GM18498 (cell line): ENCODE data around the gene DCDC2C.

ENCODE experiments used
- ATAC-seq: cut with Tn5 transposase; IDR thresholded peaks from one replicate; pipeline ENCODE4 v1.9.1; 2021; ENCODE audit warnings: mild to moderate bottlenecking, moderate library complexity; ENCODE audit not compliant: unreplicated experiment

DCDC2C gene

DNA sequence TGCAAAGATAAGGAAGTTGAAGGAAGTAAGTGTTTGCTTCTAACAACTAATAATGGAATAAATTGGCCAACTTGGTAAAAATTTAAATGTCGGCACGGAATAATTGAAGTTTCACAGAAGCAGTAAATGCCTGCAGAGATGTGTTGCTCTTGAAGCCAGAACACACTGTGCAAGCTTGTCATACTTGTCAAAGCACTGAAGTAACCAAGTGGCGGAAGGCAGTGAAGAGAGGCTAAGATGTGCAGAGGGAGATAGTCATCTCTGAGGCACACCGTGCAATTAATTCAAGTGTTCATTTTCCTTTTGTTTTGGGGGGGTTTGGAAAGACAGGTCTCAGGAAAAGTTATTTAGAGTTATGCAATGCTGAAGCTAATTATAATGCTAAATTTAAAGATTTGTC lies 5.2 kb downstream of the DCDC2C start:
- ATAC-seq = no peak

DNA sequence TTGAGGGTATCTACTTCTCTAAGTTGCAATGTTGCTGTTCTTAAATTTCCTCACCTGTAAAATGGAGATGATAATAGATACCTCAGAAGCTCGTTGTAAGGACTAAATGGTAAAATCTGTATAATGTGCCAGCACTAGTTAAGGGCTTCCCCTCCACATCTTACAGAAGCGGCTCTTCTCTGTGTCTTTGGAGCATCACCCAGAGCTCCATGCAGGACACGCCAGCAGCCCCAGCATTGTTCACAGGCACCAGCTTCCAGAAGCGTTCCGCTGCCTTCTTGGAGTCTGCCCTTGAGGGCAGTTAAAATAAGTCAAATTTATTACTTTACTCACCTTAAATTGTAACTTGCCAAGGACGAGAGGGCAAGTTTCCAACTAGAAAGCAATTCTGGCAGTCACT lies 5.8 kb downstream of the DCDC2C start:
- ATAC-seq = no peak

DNA sequence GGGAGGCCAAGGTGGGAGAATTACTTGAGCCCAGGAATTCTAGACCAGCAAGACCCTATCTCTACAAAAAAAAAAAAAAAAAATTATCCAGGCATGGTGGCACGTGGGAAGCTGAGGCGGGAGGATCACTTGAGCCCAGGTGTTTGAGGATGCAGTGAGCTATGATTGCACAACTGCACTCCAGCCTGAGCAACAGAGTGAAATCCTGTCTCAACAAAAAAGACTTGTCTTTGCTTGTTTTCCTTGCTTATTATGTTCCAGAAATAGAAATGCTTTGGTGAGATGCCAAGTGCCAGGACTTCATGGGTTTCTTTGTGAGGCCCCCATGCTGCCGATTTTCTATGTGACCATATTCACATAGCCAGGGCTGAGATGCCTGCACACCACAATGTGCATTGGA lies 9.0 kb downstream of the DCDC2C start:
- no peak for ATAC-seq

DNA sequence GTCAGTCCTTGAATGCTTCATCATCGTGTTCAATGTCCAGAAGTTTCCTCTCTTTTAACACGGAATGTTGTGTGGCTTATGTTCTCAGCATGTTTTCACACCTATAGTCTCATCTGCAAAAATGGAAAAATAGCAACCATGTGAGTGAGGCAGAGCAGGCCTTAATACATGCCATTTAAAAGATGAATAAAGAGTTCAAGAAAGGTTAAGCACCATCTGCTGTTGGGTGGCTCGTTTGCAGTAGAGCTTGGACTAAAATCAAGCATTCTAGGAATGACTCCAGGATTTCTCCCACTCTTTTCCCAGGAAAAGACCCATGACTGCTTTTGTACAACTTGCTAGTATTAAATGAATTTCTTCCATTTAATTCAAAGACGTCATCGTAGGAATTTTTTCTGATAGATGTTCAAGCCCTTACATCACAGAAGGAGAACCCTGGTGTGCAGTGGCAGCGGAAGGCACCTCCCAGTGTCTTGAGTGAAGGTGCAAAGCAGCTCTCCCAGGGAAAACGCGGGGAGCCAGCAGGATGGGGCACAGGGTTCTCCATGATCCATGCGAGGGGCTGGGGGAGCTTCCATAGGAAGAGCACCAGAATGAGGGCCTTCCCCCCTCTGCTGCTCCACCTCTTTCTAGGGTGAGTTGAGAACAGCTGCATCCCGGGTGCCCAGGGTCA lies 9.6 kb downstream of the DCDC2C start:
- ATAC-seq = no peak

DNA sequence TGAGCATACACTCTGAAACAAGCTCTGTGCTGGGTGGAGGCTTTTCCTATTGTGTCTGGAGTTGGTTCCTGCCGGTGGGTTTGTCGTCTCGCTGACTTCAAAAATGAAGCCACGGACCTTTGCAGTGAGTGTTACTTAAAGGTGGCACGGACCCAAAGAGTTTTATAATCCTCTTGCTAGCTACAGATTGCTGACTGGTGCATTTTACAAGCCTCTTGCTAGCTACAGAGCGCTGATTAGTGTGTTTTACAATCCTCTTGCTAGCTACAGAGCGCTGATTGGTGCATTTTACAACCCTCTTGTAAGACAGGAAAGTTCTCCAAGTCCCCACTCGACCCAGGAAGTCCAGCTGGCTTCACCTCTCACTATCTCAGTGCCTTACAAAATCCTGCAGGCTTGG lies 15.3 kb downstream of the DCDC2C start:
- ATAC-seq = no peak

DNA sequence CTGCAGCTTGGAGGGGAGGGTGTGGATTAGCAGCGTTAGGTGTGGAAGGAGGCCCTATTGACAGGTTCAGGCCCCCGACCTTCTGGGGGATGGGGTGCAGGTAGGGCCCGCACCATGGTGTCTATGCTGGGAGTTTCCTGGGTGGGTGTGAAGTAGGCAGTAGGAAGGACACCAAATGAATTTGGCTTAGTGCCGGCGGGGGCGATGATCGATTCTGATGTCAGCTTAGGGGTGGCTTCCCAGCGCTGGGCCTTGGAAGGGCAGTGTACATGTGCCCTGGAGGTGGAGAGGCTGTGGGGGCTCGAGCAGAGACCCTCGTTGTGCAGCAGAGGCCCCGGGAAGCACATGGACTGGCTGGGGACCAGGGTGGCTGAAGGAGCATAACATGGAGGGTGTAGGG lies 21.6 kb downstream of the DCDC2C start:
- no peak for ATAC-seq

DNA sequence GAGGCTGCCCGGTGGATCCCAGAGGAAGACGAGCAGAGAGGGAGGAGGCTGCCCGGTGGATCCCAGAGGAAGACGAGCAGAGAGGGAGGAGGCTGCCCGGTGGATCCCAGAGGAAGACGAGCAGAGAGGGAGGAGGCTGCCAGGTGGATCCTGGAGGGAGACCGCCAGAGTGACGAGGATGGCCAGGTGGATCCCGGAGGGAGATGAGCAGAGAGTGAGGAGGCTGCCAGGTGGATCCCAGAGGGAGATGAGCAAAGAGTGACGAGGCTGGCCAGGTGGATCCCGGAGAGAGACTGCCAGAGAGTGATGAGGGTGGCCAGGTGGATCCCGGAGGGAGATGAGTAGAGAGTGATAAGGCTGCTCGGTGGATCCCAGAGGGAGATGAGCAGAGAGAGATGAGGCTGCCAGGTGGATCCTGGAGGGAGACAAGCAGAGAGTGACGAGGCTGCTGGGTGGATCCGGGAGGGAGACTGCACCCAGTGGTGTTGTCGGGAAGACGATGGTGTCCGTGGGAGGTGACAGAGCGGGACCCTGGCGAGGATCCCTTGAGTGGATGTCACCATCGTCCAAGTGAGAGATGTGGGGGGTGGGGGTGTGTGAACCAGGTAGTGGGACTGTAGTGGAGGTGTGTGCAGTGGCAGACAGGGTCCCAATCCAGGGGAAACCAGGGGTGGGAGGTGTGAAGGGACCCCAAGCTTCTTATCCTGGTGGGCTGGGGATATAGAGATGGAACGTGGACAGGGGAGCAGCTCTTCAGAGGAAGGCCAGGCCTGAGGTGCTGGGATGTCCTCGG lies 22.3 kb downstream of the DCDC2C start:
- ATAC-seq = no peak

DNA sequence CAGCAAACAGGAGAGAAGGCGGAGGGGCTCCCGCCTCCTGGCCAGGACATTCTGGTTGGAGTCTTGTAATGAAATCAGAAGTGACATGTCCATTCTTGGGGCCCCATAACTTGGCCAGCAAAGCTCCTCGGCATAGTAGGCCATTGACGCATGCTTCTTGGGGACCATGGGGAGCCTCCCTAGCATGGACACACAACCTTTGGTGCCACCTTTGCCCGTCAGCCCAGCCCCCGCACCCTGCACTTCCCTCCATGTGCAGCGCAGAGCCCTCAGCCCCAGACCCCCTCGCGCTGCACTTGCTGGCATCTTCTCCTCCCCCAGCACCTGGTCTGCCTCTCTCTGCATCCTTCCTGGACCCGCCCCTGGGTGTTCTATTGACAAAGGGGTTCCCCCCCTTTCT lies 23.1 kb downstream of the DCDC2C start:
- no peak for ATAC-seq

DNA sequence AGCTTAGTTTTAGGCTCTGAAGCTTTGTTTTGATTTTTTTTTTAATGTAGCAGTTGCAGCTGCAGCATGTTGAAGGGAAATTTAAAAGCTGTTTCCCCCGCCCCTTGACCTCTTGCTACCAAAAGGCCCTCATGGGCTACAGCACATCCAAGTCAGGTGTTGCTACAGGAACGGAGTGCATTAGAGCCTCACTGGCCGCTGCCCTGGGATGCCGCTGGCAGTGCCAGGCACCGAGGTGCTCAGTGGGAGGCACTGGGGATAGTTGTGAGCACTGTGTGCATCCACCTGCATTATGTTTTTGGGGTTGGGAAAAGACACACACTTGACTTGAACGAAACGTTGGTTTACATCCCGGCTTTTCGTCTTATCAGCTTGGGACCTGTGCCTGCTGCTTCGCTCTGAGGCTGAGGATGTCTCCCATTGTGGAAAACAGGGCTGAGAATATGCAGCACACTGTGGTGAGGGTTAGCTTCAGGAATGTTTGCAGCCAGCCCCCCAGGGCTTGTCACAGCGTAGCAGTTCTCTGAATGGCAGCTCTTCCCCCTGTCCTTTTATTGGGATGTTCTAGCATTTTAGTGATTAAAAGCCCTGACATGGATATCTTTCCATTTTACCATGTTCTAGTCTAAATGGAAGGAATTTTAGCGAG lies 24.1 kb downstream of the DCDC2C start:
- ATAC-seq = no peak

DNA sequence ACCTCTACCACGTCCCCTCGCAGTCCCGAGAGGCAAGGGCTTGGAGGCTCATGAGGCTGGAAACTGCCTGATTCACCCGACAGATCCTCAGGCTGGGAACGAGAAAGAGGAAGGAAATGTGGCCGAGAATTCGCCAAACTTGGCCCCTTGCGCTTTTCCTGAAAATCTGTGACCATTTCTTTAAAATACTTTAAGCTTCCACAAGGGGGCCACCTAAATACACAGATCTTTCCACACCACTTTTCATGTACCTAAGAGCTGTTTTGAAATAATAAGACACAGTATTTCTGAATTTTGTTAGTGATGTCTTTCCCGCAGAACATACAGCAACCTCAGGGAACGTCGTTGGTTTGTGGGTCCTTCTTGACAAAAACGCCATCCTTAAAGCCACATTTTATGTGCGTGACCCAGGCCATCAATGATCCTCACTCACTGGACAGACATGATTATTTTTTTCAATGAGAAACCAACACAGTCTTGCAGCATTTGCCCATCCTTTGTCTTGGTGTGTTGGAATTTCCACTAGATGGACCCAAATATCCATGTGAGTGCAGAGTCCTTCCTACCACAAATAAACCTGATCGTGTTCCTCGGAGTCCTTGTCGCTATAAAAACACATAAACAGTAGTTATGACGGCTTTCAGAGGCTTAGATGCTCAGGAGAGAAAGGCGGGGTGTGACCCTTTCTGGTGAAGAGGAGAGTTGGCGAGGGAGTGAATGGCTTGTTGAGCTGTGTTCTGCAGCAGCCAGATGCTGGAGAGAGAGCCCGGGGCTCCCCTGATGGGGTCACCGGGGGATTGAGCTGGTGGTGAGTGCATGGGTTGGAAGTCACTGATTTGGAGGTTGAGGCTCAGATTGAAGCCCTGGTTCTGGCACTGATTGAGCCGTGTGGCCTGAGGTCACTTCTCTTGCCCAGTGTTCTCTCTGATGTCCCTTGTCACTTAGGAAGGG lies 25.0 kb downstream of the DCDC2C start:
- peak; percentile 48 for ATAC-seq

DNA sequence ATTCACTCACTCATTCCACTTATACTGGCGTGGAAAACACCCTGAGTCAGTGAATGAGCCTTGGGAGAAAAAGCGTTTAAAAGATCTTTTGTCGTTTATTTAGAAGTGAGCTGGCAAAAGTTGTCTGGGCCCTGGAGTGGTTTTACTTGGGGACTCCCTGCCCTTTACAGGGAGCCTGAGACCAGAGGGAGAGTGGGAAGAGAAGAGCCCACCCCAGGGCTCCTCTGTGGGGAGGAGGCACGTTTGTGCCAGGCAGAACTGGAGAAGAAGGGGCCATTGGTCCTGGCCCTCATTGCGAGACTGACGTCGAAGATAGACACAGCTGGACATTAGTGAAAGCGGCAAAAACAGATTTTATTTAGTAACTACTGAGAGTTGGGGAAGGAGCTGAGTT lies 25.7 kb downstream of the DCDC2C start:
- no peak for ATAC-seq

DNA sequence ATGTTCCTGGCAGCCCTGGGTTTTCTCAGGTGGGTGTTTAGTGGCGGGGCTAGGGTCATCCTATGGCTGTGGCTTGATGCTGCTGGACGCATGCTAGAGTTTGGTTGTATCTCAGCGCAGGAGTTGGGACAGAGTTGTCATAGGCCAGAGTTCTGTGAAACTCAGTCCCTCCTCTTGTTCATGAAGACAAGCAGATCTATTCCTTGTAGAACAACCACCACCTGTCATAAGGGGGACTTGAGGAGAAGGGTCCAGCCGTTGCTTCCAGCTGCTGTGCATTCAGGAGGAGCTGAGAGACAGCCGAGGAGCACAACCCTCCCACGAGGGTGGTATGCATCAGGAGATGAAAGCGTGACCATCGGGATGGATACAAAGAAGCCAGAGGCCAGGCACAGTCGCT lies 26.4 kb downstream of the DCDC2C start:
- ATAC-seq = no peak

DNA sequence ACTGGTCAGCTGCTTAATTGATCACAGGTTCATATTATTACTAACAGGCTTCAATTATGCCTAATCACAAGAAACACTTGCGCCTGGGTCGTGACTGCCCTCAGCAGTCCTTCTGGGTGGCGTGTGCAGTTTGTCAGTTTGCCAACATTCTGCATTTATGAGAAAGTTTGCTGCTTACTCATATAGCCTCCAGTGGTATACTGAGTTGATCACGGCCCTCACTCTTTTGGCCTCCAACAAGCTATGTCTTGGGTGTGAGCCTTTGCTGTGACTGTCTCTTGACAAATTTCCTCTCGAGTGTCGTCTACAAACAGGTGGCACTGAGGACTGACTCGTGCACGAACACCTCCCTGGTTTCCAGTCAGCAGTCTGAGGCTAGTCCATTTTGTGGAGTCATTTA lies 27.3 kb downstream of the DCDC2C start:
- no peak for ATAC-seq

DNA sequence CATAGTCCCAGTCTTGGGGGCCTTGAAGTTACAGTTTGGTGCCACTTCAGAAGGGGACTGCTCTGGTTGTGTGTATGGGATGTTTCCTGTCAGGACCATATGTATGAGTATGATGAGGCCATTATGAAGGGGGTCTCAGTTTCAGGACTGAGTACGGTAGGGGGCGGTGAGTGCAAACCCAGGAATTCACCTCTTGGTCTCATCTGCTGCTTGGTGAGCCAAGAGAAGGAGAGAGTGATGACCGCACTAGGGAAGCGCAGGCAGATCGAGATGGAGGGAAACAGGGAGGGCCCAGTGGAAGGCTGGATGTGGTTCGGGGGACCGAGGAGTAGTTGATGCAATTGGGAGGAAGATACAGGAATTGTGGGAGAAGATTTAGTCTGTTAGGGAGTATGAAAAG lies 28.5 kb downstream of the DCDC2C start:
- ATAC-seq = no peak

DNA sequence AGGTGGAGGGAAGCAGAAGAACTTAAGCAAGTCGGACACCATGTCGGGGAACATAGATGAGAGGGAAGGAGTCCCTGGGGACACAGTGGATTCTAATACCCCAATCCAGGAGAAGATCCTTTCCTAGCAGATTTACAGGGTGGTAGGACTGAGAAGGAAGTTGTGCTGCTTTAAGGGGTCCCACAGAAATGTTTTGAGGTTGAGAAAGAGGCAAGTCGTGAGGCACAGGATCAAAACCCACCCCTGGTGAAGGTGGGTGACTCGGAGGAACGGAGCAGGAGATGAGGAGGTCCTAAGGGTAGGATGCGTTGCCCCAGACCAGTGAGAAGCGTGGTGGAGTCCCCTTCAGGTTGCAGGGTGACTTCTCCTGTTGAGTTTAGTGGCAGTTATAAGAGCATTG lies 32.7 kb downstream of the DCDC2C start:
- ATAC-seq = no peak

DNA sequence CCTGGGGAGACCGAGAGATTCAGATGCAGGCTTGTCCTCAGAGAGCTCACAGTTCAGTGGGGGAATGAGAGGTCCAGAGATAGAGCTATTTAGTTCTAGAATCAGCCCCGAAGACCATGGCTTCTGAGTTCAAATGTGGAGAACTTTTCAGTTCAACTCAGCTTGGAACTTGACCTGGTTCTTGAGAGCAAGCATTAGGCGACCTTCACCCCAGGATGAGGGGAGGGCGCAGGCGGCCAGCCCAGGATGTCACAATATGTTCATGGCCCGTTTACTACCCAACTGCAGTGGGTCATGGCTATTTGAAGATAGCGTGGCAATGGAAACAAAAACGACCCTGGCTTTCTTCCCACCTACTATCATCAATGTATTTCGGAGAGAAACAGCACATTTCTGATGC lies 33.8 kb downstream of the DCDC2C start:
- ATAC-seq = no peak

DNA sequence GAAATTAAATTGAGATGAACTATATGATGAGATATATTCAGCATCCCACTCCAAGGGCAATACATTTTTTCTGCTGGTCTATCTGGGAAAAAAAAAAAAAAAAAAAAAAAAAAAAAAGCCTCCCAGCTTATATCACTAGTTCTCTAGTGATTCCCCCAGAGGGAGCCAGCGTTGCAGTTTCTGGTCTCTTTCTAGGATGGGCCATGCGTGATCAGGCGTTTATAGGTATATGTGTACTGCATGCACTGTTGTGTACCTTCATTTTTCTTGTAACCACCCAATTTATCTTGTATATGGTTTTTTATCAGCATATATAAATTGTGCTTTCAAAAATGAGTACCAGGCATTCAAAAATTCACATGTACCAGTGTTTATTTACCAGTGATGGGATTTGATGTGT lies 35.1 kb downstream of the DCDC2C start:
- no peak for ATAC-seq

DNA sequence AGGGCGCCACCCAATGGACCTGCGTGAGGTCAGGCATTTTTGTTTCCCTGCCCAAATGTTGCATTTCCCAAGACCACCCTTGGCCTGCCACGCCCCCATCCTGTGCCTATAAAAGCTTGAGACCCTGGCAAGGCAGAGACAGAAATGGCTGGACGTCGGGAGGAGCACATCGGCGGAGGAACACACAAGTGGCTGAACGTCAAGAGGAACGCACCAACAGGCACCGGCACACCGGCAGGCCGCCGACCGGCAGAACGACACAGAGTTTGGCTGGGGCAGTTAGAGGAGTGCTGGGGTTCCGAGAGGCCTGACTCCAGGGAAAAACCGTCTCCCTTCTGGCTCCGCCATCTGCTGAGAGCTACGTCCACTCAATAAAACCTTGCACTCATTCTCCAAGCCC lies 35.9 kb downstream of the DCDC2C start:
- no peak for ATAC-seq

DNA sequence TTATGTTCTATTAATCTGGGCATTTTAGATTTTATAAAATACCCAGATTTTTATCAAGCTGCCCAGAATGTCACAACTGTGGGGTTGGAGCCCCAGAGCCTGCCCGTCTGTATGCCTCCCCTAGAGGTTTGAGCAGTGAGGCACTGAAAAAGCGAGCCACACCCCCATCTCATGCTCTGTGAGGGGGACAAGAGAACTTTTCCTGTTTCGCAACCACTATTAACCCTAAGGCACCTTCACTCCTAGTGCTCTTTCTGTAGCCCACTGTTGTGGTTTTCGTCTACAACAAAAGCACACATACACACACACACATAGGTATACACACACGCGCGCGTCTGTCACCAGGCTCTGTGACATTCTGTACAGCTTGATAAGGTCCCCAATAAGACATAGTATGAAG lies 38.0 kb downstream of the DCDC2C start:
- no peak for ATAC-seq

DNA sequence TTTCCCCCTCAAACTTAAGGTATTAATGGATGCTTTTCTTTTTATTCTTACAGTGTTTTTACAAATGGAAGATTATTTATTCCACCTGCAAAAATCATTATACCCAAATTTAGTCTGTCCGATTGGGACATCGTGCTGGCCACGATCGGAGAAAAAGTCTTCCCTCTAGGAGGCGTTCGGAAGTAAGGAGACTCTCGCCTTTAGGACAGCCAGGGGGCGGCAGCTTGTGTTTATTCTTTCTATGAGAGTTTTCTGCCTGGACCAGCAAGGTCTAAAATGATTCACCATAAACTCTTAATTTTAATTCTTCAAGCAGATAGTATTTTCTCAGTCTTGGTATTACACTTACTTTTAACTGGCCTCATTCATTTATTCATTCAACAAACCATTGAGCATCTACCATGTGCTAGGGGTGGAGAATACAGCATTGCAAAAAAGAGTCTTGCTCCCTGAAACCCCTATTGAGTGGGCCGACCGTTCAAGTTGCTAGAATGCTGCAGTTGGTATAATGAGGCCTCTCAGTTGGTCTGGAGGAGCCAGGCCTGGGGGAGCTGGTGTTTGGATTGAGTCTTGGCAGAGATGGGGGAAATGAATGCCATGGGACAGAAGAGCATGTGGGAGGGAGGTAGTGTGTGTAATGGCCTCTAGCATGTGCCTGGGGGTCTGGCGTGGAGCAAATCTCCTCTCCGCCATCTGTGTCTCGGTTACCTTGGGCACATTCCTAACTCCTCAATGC lies 38.7 kb downstream of the DCDC2C start:
- ATAC-seq = no peak
